Trophoblast cell (in vitro differentiated cells and primary cell): Measurements from ENCODE around the gene ANKRD60.

ENCODE experiments used
- DNase-seq, 2 donors: peaks; one replicate each; pipeline ENCODE4 v3.0.0-alpha.2; 2016
- H2AFZ ChIP-seq: 2 replicates; pipeline ENCODE4 v1.6.1; 2013; ENCODE audit warnings: low read length, moderate library complexity, mild to moderate bottlenecking; ENCODE audit not compliant: insufficient read depth, poor library complexity
- H2AK5ac ChIP-seq: 2 replicates; pipeline ENCODE4 v1.6.1; 2013; ENCODE audit warnings: mild to moderate bottlenecking, low read length
- H2BK120ac ChIP-seq: 2 replicates; pipeline ENCODE4 v1.6.1; 2013; ENCODE audit warnings: low read length, mild to moderate bottlenecking, moderate library complexity; ENCODE audit not compliant: insufficient read depth, poor library complexity
- H2BK12ac ChIP-seq: 2 replicates; pipeline ENCODE4 v1.6.1; 2013; ENCODE audit warnings: mild to moderate bottlenecking, low read length, moderate library complexity
- H2BK5ac ChIP-seq: 2 replicates; pipeline ENCODE4 v1.6.1; 2013; ENCODE audit warnings: low read length, low read depth, moderate library complexity, mild to moderate bottlenecking; ENCODE audit not compliant: poor library complexity
- H3K14ac ChIP-seq: 2 replicates; pipeline ENCODE4 v1.6.1; 2013; ENCODE audit warnings: mild to moderate bottlenecking, low read length
- H3K18ac ChIP-seq: 2 replicates; pipeline ENCODE4 v1.6.1; 2013; ENCODE audit warnings: mild to moderate bottlenecking, low read length
- H3K23ac ChIP-seq: 2 replicates; pipeline ENCODE4 v1.6.1; 2013; ENCODE audit warnings: low read length
- H3K27ac ChIP-seq: 2 replicates; pipeline ENCODE4 v1.5.1; 2013; ENCODE audit warnings: low read depth, mild to moderate bottlenecking, inconsistent platforms, low read length, moderate library complexity
- H3K27me3 ChIP-seq: 2 replicates; pipeline ENCODE4 v1.6.1; 2013; ENCODE audit warnings: inconsistent platforms, mild to moderate bottlenecking, low read length, moderate library complexity; ENCODE audit not compliant: insufficient read depth
- H3K36me3 ChIP-seq, 2 experiments: 1 replicate in 1 of 2; 2 replicates in 1 of 2; pipeline ENCODE4 v1.6.1; 2013; ENCODE audit warnings: low read length in 2 of 2, mild to moderate bottlenecking in 2 of 2, moderate library complexity in 1 of 2; ENCODE audit not compliant: insufficient read depth in 2 of 2, control insufficient read depth in 1 of 2
- H3K4ac ChIP-seq: 2 replicates; pipeline ENCODE4 v1.6.1; 2013; ENCODE audit warnings: low read depth, mild to moderate bottlenecking, low read length, moderate library complexity
- H3K4me1 ChIP-seq, 2 experiments: 1 replicate in 1 of 2; 2 replicates in 1 of 2; pipeline ENCODE4 v1.6.1; 2013; ENCODE audit warnings: low read length in 2 of 2, mild to moderate bottlenecking in 2 of 2, moderate library complexity in 1 of 2; ENCODE audit not compliant: insufficient read depth in 2 of 2, control insufficient read depth in 1 of 2
- H3K4me2 ChIP-seq: 2 replicates; pipeline ENCODE4 v1.6.1; 2013; ENCODE audit warnings: inconsistent platforms, mild to moderate bottlenecking, low read length, moderate library complexity
- H3K4me3 ChIP-seq: 2 replicates; pipeline ENCODE4 v1.5.1; 2013; ENCODE audit warnings: mild to moderate bottlenecking, low read depth, low read length, inconsistent platforms
- H3K79me1 ChIP-seq: one replicate; pipeline ENCODE4 v1.6.1; 2013; ENCODE audit warnings: low read length
- H3K79me2 ChIP-seq: 2 replicates; pipeline ENCODE4 v1.6.1; 2013; ENCODE audit warnings: low read length, mild to moderate bottlenecking; ENCODE audit not compliant: control insufficient read depth, insufficient read depth, poor library complexity
- H3K9ac ChIP-seq: 2 replicates; pipeline ENCODE4 v1.6.1; 2013; ENCODE audit warnings: mild to moderate bottlenecking, low read length
- H3K9me3 ChIP-seq: 2 replicates; pipeline ENCODE4 v1.6.1; 2013; ENCODE audit warnings: low read depth, mild to moderate bottlenecking, control low read depth, inconsistent platforms, low read length; ENCODE audit not compliant: insufficient read depth
- H4K12ac ChIP-seq: 2 replicates; pipeline ENCODE4 v1.6.1; 2013; ENCODE audit warnings: low read depth, mild to moderate bottlenecking, low read length, moderate library complexity
- H4K8ac ChIP-seq: 2 replicates; pipeline ENCODE4 v1.6.1; 2013; ENCODE audit warnings: low read depth, mild to moderate bottlenecking, low read length, moderate library complexity
- H4K91ac ChIP-seq: one replicate; pipeline ENCODE4 v1.6.1; 2013; ENCODE audit warnings: low read depth, mild to moderate bottlenecking, low read length, moderate library complexity
- WGBS: extraction: QIAGEN DNeasy Blood & Tissue Kit; methylation state at CpG from one replicate; pipeline ENCODE4 v1.1.7; 2013; ENCODE audit warnings: missing lambda C conversion rate; ENCODE audit not compliant: insufficient read length, insufficient coverage; ENCODE audit errors: extremely low coverage; 5-methylcytosine and 5-hydroxymethylcytosine counted together

The ANKRD60 gene

DNA sequence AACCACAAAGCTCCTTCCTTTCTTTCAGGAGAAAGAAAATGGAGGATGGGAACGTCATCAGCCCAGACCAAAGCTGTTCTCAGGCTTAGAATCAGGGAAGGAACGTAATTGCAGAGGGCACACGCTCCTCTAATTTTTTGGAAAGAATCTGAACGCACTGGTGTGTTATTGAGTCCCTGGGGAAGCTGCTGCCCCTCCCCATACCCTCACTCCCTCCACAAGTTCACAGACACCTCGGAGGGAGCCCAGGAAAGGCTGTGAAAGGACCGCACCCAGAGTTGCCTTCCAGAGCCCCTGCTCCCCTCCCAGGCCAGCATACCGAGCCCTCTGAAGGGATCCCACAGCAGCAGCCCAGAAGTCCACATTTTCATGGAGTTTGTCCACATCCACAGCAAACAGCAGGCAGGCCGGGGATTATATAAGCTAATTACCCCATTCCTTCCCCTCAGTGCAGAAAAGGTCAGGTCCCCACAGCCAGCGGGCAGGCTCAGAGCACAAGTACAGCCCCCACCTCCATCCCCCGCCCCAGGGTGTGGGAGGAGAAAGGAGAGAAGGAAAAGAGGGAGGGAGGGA lies 53.7 kb downstream of the ANKRD60 start:
- H3K27ac ChIP-seq: no peak overlapping the region
- H3K79me2 ChIP-seq: no peaks in the 10 kb centered on the region
- DNase-seq: no peak
- H4K91ac ChIP-seq: no peak overlapping the region
- H2BK5ac ChIP-seq: no peak overlapping the region
- peaks cover 3 to 18% of the 10 kb centered on the region in 2 experiments for H3K4me1 ChIP-seq
- no peak overlapping the region for H2BK120ac ChIP-seq
- H2BK12ac ChIP-seq: no peak overlapping the region
- H2AK5ac ChIP-seq: no peak overlapping the region
- WGBS: no CpG with 5 or more reads among the region's 10 CpGs
- H3K27me3 ChIP-seq: no peaks in the 10 kb centered on the region
- no peak overlapping the region for H4K12ac ChIP-seq
- no peak overlapping the region for H3K14ac ChIP-seq
- H3K4me2 ChIP-seq: no peak overlapping the region
- no peak overlapping the region for H2AFZ ChIP-seq
- H3K18ac ChIP-seq: no peak overlapping the region
- no peak overlapping the region for H3K9ac ChIP-seq
- no peaks in the 10 kb centered on the region for H3K79me1 ChIP-seq
- H3K9me3 ChIP-seq: no peaks in the 10 kb centered on the region
- H3K36me3 ChIP-seq: no peaks in the 10 kb centered on the region
- H3K23ac ChIP-seq: no peak overlapping the region
- H3K4ac ChIP-seq: no peak overlapping the region
- no peak overlapping the region for H4K8ac ChIP-seq
- H3K4me3 ChIP-seq: no peak overlapping the region

DNA sequence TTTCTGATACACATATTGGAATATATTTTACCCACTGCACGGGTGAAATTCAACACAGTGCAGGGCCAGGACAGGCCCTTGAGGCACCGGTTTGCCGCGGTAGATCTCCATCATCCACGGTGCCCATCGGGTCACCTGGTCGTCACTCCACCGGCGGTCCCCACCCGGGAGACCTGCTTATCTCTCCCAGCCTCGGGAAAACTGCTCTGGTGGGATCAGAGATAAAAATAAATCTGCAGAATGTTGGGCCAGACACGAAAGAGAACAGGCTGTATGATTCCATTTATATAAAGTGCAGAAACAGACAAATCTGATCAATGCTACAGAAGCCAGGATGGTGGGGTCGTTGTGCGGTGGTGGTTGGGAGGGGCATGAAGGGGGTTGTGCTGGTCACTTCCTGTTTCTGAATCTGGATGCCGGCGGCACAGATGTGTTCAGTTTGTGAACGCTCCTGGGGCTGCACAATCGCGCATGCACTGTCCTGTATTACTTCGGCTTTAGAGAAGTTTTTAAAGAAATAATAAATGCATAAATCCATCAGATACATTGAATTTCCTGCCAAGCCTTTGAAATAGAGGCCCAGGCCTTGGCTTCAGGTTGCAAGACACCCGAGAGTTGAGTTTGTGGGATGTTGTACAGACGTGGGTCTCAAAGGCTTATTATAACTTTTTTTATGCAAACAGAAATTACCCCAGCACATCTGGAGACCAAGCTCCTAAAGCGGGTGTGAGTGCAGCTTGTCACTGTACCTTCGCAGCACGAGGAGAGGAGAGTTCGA lies 54.3 kb downstream of the ANKRD60 start:
- Histone ChIP-seq H2AK5ac (no peak overlapping the region), H3K4me1 (peaks cover 3 to 13% of the 10 kb centered on the region in 2 experiments), H3K4ac (no peak overlapping the region), H3K18ac (no peak overlapping the region), H3K4me2 (no peak overlapping the region), H2BK12ac (no peak overlapping the region), H2AFZ (no peak overlapping the region), H3K27ac (no peak overlapping the region), H3K9me3 (no peaks in the 10 kb centered on the region), H3K36me3 (no peaks in the 10 kb centered on the region), H3K23ac (no peak overlapping the region), H2BK120ac (no peak overlapping the region), H4K8ac (no peak overlapping the region), H3K79me1 (no peaks in the 10 kb centered on the region), H3K27me3 (no peaks in the 10 kb centered on the region), H3K79me2 (no peaks in the 10 kb centered on the region), H3K9ac (no peak overlapping the region), H4K91ac (no peak overlapping the region), H4K12ac (no peak overlapping the region), H3K4me3 (no peak overlapping the region), H3K14ac (no peak overlapping the region), H2BK5ac (no peak overlapping the region)
- WGBS: no CpG with 5 or more reads among the region's 26 CpGs
- no peak for DNase-seq

DNA sequence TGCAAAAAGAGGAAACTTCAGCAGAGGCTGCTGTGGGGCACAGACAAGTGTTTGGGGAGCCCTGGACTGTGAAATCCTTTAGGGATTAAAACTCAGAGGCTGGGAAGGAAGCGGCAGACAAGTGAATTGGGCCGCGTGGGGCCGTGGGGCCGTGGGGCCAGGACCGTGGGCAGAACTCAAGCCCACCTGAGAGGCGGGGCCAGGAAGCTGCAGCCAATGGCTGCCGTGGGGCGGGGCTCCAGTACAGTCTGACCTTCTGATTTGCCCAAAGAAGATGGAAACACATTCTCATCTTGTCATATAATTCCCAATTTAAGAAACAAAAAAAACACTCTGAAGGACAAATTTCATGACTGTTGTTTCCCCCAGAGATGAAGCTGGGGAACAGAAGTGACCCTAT lies 55.4 kb downstream of the ANKRD60 start:
- Histone ChIP-seq H3K27ac (no peak overlapping the region), H3K79me1 (no peaks in the 10 kb centered on the region), H3K23ac (no peak overlapping the region), H3K18ac (no peak overlapping the region), H4K12ac (no peak overlapping the region), H3K4ac (no peak overlapping the region), H3K4me1 (peaks cover 3 to 11% of the 10 kb centered on the region in 2 experiments), H3K36me3 (no peaks in the 10 kb centered on the region), H3K9ac (no peak overlapping the region), H2BK12ac (no peak overlapping the region), H3K4me2 (no peak overlapping the region), H3K27me3 (no peaks in the 10 kb centered on the region), H3K4me3 (no peak overlapping the region), H3K9me3 (no peaks in the 10 kb centered on the region), H3K14ac (no peak overlapping the region), H3K79me2 (no peaks in the 10 kb centered on the region), H2BK5ac (no peak overlapping the region), H4K8ac (no peak overlapping the region), H4K91ac (no peak overlapping the region), H2BK120ac (no peak overlapping the region), H2AK5ac (no peak overlapping the region), H2AFZ (no peak overlapping the region)
- no CpG with 5 or more reads among the region's 9 CpGs for WGBS
- DNase-seq: no peak

DNA sequence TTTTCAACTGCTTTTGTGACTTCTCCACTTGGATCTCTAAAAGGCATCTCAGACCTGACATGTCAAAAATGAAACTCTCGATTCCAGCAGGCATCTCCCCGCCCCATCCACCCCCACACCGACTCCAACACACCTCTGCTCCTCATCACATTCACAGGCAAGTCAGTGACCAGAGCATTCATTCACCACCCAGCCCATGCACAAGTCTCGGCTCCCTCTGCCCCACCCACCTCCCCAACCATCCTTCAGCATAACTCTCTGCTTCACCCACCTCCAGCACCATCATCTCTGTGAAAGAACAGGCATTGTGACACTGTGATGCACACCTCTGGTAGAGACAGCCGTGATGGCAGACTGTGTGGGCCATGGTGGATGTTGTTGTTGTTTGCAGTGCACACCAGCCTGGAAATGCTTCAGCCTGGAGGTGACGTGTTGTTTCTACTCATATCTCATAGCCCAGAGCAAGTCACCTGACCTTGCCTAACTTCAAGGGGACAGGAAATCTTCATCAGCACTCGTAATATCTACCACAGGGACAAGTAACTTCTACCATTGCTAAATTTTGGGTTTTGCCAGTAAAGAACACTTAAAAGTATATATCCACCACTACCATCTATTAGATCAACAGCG lies 56.5 kb downstream of the ANKRD60 start:
- H4K8ac ChIP-seq: no peak overlapping the region
- no peak overlapping the region for H3K4me2 ChIP-seq
- H3K23ac ChIP-seq: no peak overlapping the region
- no peak overlapping the region for H2BK12ac ChIP-seq
- H2BK120ac ChIP-seq: no peak overlapping the region
- H3K79me2 ChIP-seq: no peaks in the 10 kb centered on the region
- no peaks in the 10 kb centered on the region for H3K27me3 ChIP-seq
- no peak overlapping the region for H3K4me3 ChIP-seq
- no peak overlapping the region for H2BK5ac ChIP-seq
- no peak overlapping the region for H4K12ac ChIP-seq
- H3K9ac ChIP-seq: no peak overlapping the region
- H3K4me1 ChIP-seq: peaks cover 3 to 5% of the 10 kb centered on the region in 2 experiments
- H2AK5ac ChIP-seq: no peak overlapping the region
- no peak overlapping the region for H3K4ac ChIP-seq
- WGBS: no CpG with 5 or more reads among the region's 8 CpGs
- no peak overlapping the region for H3K18ac ChIP-seq
- no peak overlapping the region for H2AFZ ChIP-seq
- H3K79me1 ChIP-seq: no peaks in the 10 kb centered on the region
- no peaks in the 10 kb centered on the region for H3K9me3 ChIP-seq
- no peak overlapping the region for H4K91ac ChIP-seq
- H3K14ac ChIP-seq: no peak overlapping the region
- DNase-seq: no peak
- no peaks in the 10 kb centered on the region for H3K36me3 ChIP-seq
- no peak overlapping the region for H3K27ac ChIP-seq
